Adipose tissue (tissue), 3 donors: Measurements from ENCODE around the gene TRIP13. TPM values are rescaled to one million over a fixed set of nuclear protein-coding genes. Genes with fewer than 3 reads are reported as not detected.
"Not testable (repeated sequence)": the region's sequence is repeated elsewhere in the genome, so short reads cannot be mapped to it uniquely, and the experiment has no call there.

Experiments used
- H3K27ac ChIP-seq: one replicate; pipeline ENCODE4 v1.5.1; 2013; ENCODE audit warnings: low read depth, low read length
- WGBS, 3 donors: extraction: QIAGEN DNeasy Blood & Tissue Kit; methylation state at CpG; one replicate each; pipeline ENCODE4 v1.1.7; 2013; 5-methylcytosine and 5-hydroxymethylcytosine counted together
- polyA plus RNA-seq, 3 donors: library from polyadenylated mRNA; stranded (reverse); fragments of 200-250 nt; gene quantifications; one replicate each; pipeline ENCODE4 v1.2.3, GENCODE V29; 2013
- donor health status: healthy with polysubstance abuse.
- donor health status: Bipolar disorder and iron deficiency.
- donor health status: healthy.

TRIP13 gene
- polyA plus RNA-seq, 3 donors, result 0.58 to 1.5 (median 1.5) TPM

- no peak overlapping the region for H3K27ac ChIP-seq
- 5 to 6% (median 6%) methylated on average over 58 to 65 of the region's 65 CpGs for WGBS, 3 donors
Observed at GRCh38 chr5:926417-927171, 33.9 kb downstream of the TRIP13 start.

- WGBS, 3 donors, result 78 to 79% (median 79%) methylated on average over 29 to 30 of the region's 30 CpGs
- H3K27ac ChIP-seq, result no peak overlapping the region
Observed at GRCh38 chr5:927172-928015, 34.7 kb downstream of the TRIP13 start.

GRCh38 chr5:929182-929581, 36.5 kb downstream of the TRIP13 start:
- not testable (repeated sequence) for H3K27ac ChIP-seq

- H3K27ac ChIP-seq, result no peak overlapping the region
Observed at GRCh38 chr5:929596-929995, 36.9 kb downstream of the TRIP13 start.

- 67 to 86% (median 78%) methylated on average over 8 of the region's 8 CpGs for WGBS, 3 donors
- H3K27ac ChIP-seq, result no peak overlapping the region
Observed at GRCh38 chr5:930866-931265, 38.2 kb downstream of the TRIP13 start.

GRCh38 chr5:931570-932145, 39.0 kb downstream of the TRIP13 start:
- H3K27ac ChIP-seq, result no peak overlapping the region
- WGBS, 3 donors, result 81 to 87% (median 84%) methylated on average over 13 of the region's 13 CpGs

- H3K27ac ChIP-seq, result no peak overlapping the region
- WGBS, 3 donors, result 91 to 93% (median 92%) methylated on average over 8 of the region's 8 CpGs
Observed at GRCh38 chr5:932151-932627, 39.5 kb downstream of the TRIP13 start.

- H3K27ac ChIP-seq, result no peak overlapping the region
Observed at GRCh38 chr5:932628-933250, 40.1 kb downstream of the TRIP13 start.

GRCh38 chr5:933251-933861, 40.7 kb downstream of the TRIP13 start:
- H3K27ac ChIP-seq, result no peak overlapping the region
- 62 to 86% (median 80%) methylated on average over 3 of the region's 3 CpGs for WGBS, 3 donors

More at GRCh38 chr5:932628-933250, 40.1 kb downstream of the TRIP13 start:
- 63 to 80% (median 64%) methylated on average over 4 of the region's 4 CpGs for WGBS, 3 donors

- H3K27ac ChIP-seq, result not testable (repeated sequence)
Observed at GRCh38 chr5:933951-934350, 41.3 kb downstream of the TRIP13 start.

- WGBS, 3 donors, result 85 to 91% (median 86%) methylated on average over 3 of the region's 3 CpGs
- not testable (repeated sequence) for H3K27ac ChIP-seq
Observed at GRCh38 chr5:934381-934967, 41.8 kb downstream of the TRIP13 start.

- 65 to 92% (median 75%) methylated on average over 5 of the region's 5 CpGs for WGBS, 3 donors
- H3K27ac ChIP-seq, result no peak overlapping the region
Observed at GRCh38 chr5:935510-936084, 42.9 kb downstream of the TRIP13 start.

- WGBS, 3 donors, result 83 to 89% (median 87%) methylated on average over 19 of the region's 19 CpGs
- no peak overlapping the region for H3K27ac ChIP-seq
Observed at GRCh38 chr5:936149-937144, 43.8 kb downstream of the TRIP13 start.

GRCh38 chr5:937151-937924, 44.7 kb downstream of the TRIP13 start:
- 86 to 88% (median 87%) methylated on average over 14 of the region's 14 CpGs for WGBS, 3 donors

GRCh38 chr5:939368-939767, 46.7 kb downstream of the TRIP13 start:
- WGBS, 3 donors, result 78 to 81% (median 79%) methylated on average over 7 of the region's 7 CpGs
- no peak overlapping the region for H3K27ac ChIP-seq

More at GRCh38 chr5:937151-937924, 44.7 kb downstream of the TRIP13 start:
- H3K27ac ChIP-seq, result no peak overlapping the region

GRCh38 chr5:940741-941140, 48.1 kb downstream of the TRIP13 start:
- H3K27ac ChIP-seq, result not testable (repeated sequence)
- WGBS, 3 donors, result 81 to 90% (median 87%) methylated on average over 2 of the region's 2 CpGs
